Activated B cell treated with CpG ODN at 0.5 μM for 24 hours (primary cell): ENCODE data around the gene UGDH. TPM values are rescaled to one million over a fixed set of nuclear protein-coding genes. Genes with fewer than 3 reads are reported as not detected.
"Not testable (repeated sequence)": the region's sequence is repeated elsewhere in the genome, so short reads cannot be mapped to it uniquely, and the experiment has no call there.

Experiments
- ATAC-seq: fragments of 200-7000 bp; cut with Tn5 transposase; one replicate; pipeline ENCODE4 v1.10.0; 2021; ENCODE audit warnings: low read depth, mild to moderate bottlenecking, moderate library complexity
- CTCF ChIA-PET: fragments of 350-600 bp; sonication (Branson Sonifier 250); formaldehyde crosslinking; loops from one replicate; lab custom pipeline; 2021; ENCODE audit warnings: antibody characterized with exemption; lab: Charles Lee
- POLR2A ChIA-PET: fragments of 350-600 bp; sonication (Branson Sonifier 250); formaldehyde crosslinking; loops from one replicate; lab custom pipeline; 2021; ENCODE audit warnings: antibody characterized with exemption; lab: Charles Lee
- DNase-seq: peaks from one replicate; pipeline ENCODE4 v3.0.0; 2022
- H3K27ac Mint-ChIP-seq: one replicate; pipeline ENCODE4 v1.8.0; 2020; ENCODE audit warnings: mixed read lengths
- H3K27me3 Mint-ChIP-seq: one replicate; pipeline ENCODE4 v1.8.0; 2021; ENCODE audit warnings: mixed read lengths
- H3K36me3 Mint-ChIP-seq: one replicate; pipeline ENCODE4 v1.8.0; 2021; ENCODE audit warnings: low read depth, mixed read lengths
- H3K4me1 Mint-ChIP-seq: one replicate; pipeline ENCODE4 v1.8.0; 2021; ENCODE audit warnings: mixed read lengths
- H3K4me3 Mint-ChIP-seq: one replicate; pipeline ENCODE4 v1.8.0; 2020; ENCODE audit warnings: mild to moderate bottlenecking, mixed read lengths
- H3K9me3 Mint-ChIP-seq: one replicate; pipeline ENCODE4 v1.8.0; 2020; ENCODE audit warnings: mixed read lengths
- CTCF ChIP-seq: fragments of 200-600 bp; IDR thresholded peaks from one replicate; pipeline ENCODE4 v1.8.0; 2022; ENCODE audit warnings: antibody characterized with exemption, mild to moderate bottlenecking
- intact Hi-C: fragments of 100-400 bp; cut with micrococcal nuclease; formaldehyde crosslinking; loops from one replicate; pipeline ENCODE4 v1.15.1; 2024
- total RNA-seq: library from RNA; stranded (reverse); gene quantifications from 2 replicates; pipeline ENCODE4 v1.2.3, GENCODE V29; 2022

UGDH gene
- total RNA-seq, 1 donor from 2014 or later = 43.3 TPM

DNA sequence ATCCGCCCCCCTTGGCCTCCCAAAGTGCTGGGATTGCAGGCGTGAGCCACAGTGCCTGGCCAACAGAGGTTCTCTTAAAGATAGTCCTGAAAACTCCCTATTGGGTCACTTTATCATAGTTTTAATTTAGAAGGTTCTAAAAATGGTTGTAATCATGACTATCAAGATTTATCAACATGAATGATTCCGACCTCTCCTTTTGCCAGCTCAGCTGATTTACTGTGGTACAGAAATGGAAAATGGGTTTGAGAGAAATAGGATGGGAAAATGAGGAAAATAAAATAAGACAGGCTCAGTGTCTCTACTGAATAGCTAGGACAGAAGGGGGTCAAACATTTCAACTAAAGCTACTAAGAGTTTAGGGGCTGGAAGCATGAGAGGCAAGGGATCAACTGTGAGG, 28.2 kb upstream of the UGDH start:
- Mint-ChIP-seq H3K27ac (peak overlapping the region; percentile 13), H3K4me3 (no peak overlapping the region), H3K27me3 (no peaks in the 10 kb centered on the region), H3K9me3 (no peaks in the 10 kb centered on the region), H3K36me3 (peaks cover 48% of the 10 kb centered on the region), H3K4me1 (no peaks in the 10 kb centered on the region)
- intact Hi-C loops = no loop called here
- TF ChIP-seq CTCF = no peak
- ATAC-seq = no peak
- DNase-seq = no peak
- ChIA-PET CTCF (no interaction called here), POLR2A (interaction anchor here (0.6 to 1.2 kb wide), 2 partner anchors 64 to 143 kb away, joined by 4 read pairs; partner anchors contain the start of gene UBE2K)

DNA sequence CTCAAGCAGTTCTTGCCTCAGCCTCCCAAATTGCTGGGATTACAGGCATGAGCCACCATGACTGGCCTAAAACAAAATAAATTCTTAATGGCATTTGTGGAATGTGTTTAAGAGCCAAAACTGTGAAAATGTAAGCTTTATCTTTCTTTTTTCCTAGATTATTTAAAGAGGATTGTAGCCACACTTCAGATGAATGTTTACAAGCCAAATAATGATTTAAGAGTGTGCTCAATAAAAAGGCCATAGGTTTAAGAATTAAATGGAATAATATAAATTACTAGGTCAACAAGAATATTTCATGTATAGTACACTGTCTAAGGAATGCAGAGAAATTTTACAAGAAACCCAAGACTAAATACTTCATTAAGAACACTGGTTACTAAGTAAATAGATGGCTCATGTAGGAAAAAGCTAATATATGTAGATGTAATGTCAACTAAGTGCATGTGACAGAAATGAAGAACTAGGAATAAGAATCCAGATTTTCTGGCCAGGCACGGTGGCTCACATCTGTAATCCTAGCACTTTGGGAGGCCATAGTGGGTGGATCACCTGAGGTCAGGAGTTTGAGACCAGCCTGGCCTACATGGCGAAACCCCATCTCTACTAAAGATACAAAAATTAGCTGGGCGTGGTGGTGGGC, 21.3 kb upstream of the UGDH start:
- TF ChIP-seq CTCF = no peak
- Mint-ChIP-seq H3K9me3 (no peaks in the 10 kb centered on the region), H3K27ac (no peak overlapping the region), H3K36me3 (peaks cover 24% of the 10 kb centered on the region), H3K4me1 (peaks cover 2% of the 10 kb centered on the region), H3K27me3 (no peaks in the 10 kb centered on the region), H3K4me3 (no peak overlapping the region)
- no peak for DNase-seq
- POLR2A ChIA-PET = no interaction called here
- intact Hi-C loops = no loop called here
- ATAC-seq = no peak
- CTCF ChIA-PET = no interaction called here

DNA sequence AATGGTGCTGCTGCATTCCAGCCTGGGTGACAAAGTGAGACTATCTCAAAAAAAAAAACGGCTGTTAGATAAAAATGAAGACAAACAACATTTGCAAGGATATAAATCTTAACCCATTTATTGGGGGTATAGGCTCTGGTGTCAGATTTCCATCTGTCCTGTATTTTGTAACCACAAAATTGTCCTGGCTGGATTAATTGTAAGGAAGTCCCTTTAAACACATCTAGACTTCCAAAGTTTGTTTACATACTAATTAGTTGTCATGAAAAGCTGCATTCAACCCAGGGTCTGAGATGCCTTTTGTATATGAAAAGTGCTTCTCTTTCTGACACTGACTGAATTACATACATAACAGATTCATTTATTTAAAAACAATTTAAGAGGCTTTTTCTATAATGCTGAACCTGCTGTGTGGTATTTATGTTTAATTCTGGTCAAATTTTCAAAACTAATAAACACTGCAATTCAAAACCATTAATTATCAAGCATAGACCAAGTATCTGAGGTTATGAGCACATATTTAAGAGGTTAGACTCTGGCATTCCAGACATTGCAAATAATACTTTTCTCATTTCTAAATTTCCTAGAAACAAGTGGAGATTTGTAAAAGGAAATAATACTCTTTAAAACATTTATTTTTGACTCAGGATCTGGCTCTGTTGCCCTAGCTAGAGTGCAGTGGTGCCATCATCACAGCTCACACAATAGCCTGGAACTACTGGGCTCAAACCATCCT, 17.5 kb upstream of the UGDH start:
- POLR2A ChIA-PET = no interaction called here
- peaks cover 7% of the 10 kb centered on the region for H3K36me3 Mint-ChIP-seq
- DNase-seq (no peak), ATAC-seq (no peak)
- CTCF ChIA-PET = no interaction called here
- no peak for TF ChIP-seq CTCF
- H3K27ac Mint-ChIP-seq = peak overlapping the region; percentile 12
- no peaks in the 10 kb centered on the region for H3K27me3 Mint-ChIP-seq
- no peak overlapping the region for H3K4me3 Mint-ChIP-seq
- intact Hi-C loops = no loop called here
- H3K4me1 Mint-ChIP-seq = peaks cover 2% of the 10 kb centered on the region
- H3K9me3 Mint-ChIP-seq = no peaks in the 10 kb centered on the region

DNA sequence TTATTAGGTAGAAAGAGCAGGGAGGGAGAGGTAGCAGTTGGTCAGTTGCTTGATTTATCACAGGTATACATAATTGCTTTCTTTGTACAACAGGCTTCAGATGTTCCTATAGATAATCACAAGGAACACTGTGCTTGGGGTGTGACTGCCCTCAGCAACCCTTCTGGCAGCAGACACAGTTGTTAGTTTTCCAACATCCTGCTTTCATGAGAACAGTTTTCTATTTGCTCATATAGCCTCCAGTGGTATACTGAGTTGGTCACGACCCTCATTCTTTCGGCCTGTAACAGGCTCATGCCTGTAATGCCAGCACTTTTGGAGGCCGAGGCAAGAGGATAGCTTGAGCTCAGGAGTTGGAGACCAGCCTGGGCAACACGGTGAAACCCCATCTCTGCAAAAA, 16.8 kb upstream of the UGDH start:
- ATAC-seq, H3K4me3 Mint-ChIP-seq: not testable (repeated sequence)
- peak overlapping the region; percentile 47 for H3K27ac Mint-ChIP-seq

GRCh38 chr4:39543034-39543433, 15.8 kb upstream of the UGDH start:
- TF ChIP-seq CTCF = no peak
- CTCF ChIA-PET = interaction anchor here (0.6 kb wide), 1 partner anchor 76 kb away, joined by 5 read pairs; no protein-coding TSS in a partner anchor
- POLR2A ChIA-PET = interaction anchor here (0.5 to 1.0 kb wide), 3 partner anchors 10 to 215 kb away, joined by 4 to 6 read pairs (median 4); partner anchors contain the start of gene UGDH
- no peaks in the 10 kb centered on the region for H3K27me3 Mint-ChIP-seq
- peaks cover 2% of the 10 kb centered on the region for H3K4me1 Mint-ChIP-seq
- no peaks in the 10 kb centered on the region for H3K9me3 Mint-ChIP-seq
- DNase-seq (no peak), ATAC-seq (no peak)
- H3K27ac Mint-ChIP-seq = no peak overlapping the region
- H3K4me3 Mint-ChIP-seq = no peak overlapping the region
- intact Hi-C loops = no loop called here
- peaks cover 6% of the 10 kb centered on the region for H3K36me3 Mint-ChIP-seq

More for the DNA sequence above, 16.8 kb upstream of the UGDH start:
- intact Hi-C loops, H3K4me1 Mint-ChIP-seq, H3K27me3 Mint-ChIP-seq, DNase-seq, CTCF ChIA-PET, POLR2A ChIA-PET, H3K9me3 Mint-ChIP-seq, H3K36me3 Mint-ChIP-seq: not testable (repeated sequence)
